ENCODE results near the gene ARID4A.

- TF ChIP-seq JUN (CRISPR knock-in tag; IDR thresholded peaks at IDR 0.05) (no peak), NR1H2 (CRISPR knock-in tag; IDR thresholded peaks at IDR 0.05) (no peak), CREB1 (CRISPR knock-in tag; IDR thresholded peaks at IDR 0.05) (no peak), KAT7 (CRISPR knock-in tag; IDR thresholded peaks at IDR 0.05; ENCODE audit: borderline replicate concordance) (no peak), NFYB (CRISPR knock-in tag; conservative IDR thresholded peaks at IDR 0.05; ENCODE audit: low read depth) (no peak), E2F4 (CRISPR knock-in tag; IDR thresholded peaks at IDR 0.05; ENCODE audit: borderline replicate concordance, low read depth) (no peak), ZNF138 (CRISPR knock-in tag; conservative IDR thresholded peaks at IDR 0.05) (no peak), NR3C1 (CRISPR knock-in tag; conservative IDR thresholded peaks at IDR 0.05; ENCODE audit: low read depth) (no peak), ESRRA (CRISPR knock-in tag; IDR thresholded peaks at IDR 0.05; ENCODE audit: borderline replicate concordance) (no peak)
- TF ChIP-seq, protein P1, sequence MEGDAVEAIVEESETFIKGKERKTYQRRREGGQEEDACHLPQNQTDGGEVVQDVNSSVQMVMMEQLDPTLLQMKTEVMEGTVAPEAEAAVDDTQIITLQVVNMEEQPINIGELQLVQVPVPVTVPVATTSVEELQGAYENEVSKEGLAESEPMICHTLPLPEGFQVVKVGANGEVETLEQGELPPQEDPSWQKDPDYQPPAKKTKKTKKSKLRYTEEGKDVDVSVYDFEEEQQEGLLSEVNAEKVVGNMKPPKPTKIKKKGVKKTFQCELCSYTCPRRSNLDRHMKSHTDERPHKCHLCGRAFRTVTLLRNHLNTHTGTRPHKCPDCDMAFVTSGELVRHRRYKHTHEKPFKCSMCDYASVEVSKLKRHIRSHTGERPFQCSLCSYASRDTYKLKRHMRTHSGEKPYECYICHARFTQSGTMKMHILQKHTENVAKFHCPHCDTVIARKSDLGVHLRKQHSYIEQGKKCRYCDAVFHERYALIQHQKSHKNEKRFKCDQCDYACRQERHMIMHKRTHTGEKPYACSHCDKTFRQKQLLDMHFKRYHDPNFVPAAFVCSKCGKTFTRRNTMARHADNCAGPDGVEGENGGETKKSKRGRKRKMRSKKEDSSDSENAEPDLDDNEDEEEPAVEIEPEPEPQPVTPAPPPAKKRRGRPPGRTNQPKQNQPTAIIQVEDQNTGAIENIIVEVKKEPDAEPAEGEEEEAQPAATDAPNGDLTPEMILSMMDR (IDR thresholded peaks at IDR 0.05) = no peak
- TF ChIP-seq, protein P2, sequence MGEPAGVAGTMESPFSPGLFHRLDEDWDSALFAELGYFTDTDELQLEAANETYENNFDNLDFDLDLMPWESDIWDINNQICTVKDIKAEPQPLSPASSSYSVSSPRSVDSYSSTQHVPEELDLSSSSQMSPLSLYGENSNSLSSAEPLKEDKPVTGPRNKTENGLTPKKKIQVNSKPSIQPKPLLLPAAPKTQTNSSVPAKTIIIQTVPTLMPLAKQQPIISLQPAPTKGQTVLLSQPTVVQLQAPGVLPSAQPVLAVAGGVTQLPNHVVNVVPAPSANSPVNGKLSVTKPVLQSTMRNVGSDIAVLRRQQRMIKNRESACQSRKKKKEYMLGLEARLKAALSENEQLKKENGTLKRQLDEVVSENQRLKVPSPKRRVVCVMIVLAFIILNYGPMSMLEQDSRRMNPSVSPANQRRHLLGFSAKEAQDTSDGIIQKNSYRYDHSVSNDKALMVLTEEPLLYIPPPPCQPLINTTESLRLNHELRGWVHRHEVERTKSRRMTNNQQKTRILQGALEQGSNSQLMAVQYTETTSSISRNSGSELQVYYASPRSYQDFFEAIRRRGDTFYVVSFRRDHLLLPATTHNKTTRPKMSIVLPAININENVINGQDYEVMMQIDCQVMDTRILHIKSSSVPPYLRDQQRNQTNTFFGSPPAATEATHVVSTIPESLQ (CRISPR knock-in tag; IDR thresholded peaks at IDR 0.05) = no peak
- TF ChIP-seq, protein P3, sequence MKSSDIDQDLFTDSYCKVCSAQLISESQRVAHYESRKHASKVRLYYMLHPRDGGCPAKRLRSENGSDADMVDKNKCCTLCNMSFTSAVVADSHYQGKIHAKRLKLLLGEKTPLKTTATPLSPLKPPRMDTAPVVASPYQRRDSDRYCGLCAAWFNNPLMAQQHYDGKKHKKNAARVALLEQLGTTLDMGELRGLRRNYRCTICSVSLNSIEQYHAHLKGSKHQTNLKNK (CRISPR knock-in tag; IDR thresholded peaks at IDR 0.05) = no peak
- TF ChIP-seq, protein P4, sequence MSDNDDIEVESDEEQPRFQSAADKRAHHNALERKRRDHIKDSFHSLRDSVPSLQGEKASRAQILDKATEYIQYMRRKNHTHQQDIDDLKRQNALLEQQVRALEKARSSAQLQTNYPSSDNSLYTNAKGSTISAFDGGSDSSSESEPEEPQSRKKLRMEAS (CRISPR knock-in tag; IDR thresholded peaks at IDR 0.05) = no peak
Measured at GRCh38 chr14:58356268-58356667, 57.9 kb downstream of the ARID4A start.
